ENCODE data around the gene SYT14. TPM values are rescaled to one million over a fixed set of nuclear protein-coding genes. Genes with fewer than 3 reads are reported as not detected.

The SYT14 gene
- total RNA-seq, 1 experiment from 2014 or later, result 12.0 TPM

GRCh38 chr1:210057593-210057992 is 119.6 kb downstream of the SYT14 start:
- ChIA-PET POLR2A (no interaction called here), CTCF (no interaction called here)
- DNase-seq (ENCODE audit: low spot score), result no peak
- no peaks in the 10 kb centered on the region for H3K9me3 Mint-ChIP-seq
- H3K27me3 Mint-ChIP-seq (ENCODE audit: low read depth), result no peaks in the 10 kb centered on the region
- no peaks in the 10 kb centered on the region for H3K36me3 Mint-ChIP-seq
- H3K4me3 Mint-ChIP-seq, result no peak overlapping the region
- no peaks in the 10 kb centered on the region for H3K4me1 Mint-ChIP-seq
- TF ChIP-seq NFE2L1 (CRISPR knock-in tag; IDR thresholded peaks at IDR 0.05) (no peak), ATF1 (CRISPR knock-in tag; IDR thresholded peaks at IDR 0.05) (no peak), ZNF121 (CRISPR knock-in tag; IDR thresholded peaks at IDR 0.05) (no peak)
- H3K27ac Mint-ChIP-seq, result no peak overlapping the region
- ATAC-seq, result no peak

- Mint-ChIP-seq H3K9me3 (peaks cover 9% of the 10 kb centered on the region), H3K4me3 (no peak overlapping the region), H3K4me1 (no peaks in the 10 kb centered on the region), H3K27me3 (ENCODE audit: low read depth) (no peaks in the 10 kb centered on the region), H3K27ac (no peak overlapping the region), H3K36me3 (peaks cover 8% of the 10 kb centered on the region)
- ATAC-seq, result no peak
- ChIA-PET CTCF (no interaction called here), POLR2A (no interaction called here)
- TF ChIP-seq PRRX2 (CRISPR knock-in tag; IDR thresholded peaks at IDR 0.05) (no peak), NR1H2 (CRISPR knock-in tag; IDR thresholded peaks at IDR 0.05) (no peak)
- no peak for DNase-seq (ENCODE audit: low spot score)
These were observed 124.0 kb downstream of the SYT14 start for GRCh38 chr1:210061992-210062391.

- no peaks in the 10 kb centered on the region for H3K27me3 Mint-ChIP-seq (ENCODE audit: low read depth)
- ChIA-PET POLR2A (interaction anchor here (0.7 kb wide), 2 partner anchors 161 to 395 kb away, joined by 4 to 9 read pairs; no protein-coding TSS in a partner anchor), CTCF (interaction anchor here (0.7 kb wide), 1 partner anchor 167 kb away, joined by 4 read pairs; no protein-coding TSS in a partner anchor)
- no peak for TF ChIP-seq IRF1 (CRISPR knock-in tag; IDR thresholded peaks at IDR 0.05)
- no peak for TF ChIP-seq NFE2L1 (CRISPR knock-in tag; IDR thresholded peaks at IDR 0.05)
- TF ChIP-seq ZNF232 (CRISPR knock-in tag; IDR thresholded peaks at IDR 0.05), result no peak
- no peak for TF ChIP-seq GRHL2 (CRISPR knock-in tag; IDR thresholded peaks at IDR 0.05; ENCODE audit: insufficient replicate concordance, severe bottlenecking)
- TF ChIP-seq TEAD1 (CRISPR knock-in tag; IDR thresholded peaks at IDR 0.05), result no peak
- no peak for TF ChIP-seq MLX (CRISPR knock-in tag; IDR thresholded peaks at IDR 0.05)
- TF ChIP-seq TCF7 (CRISPR knock-in tag; IDR thresholded peaks at IDR 0.05; ENCODE audit: low read depth), result no peak
- no peak for TF ChIP-seq ZNF281 (CRISPR knock-in tag; IDR thresholded peaks at IDR 0.05)
- no peak for TF ChIP-seq HMGA2 (CRISPR knock-in tag; IDR thresholded peaks at IDR 0.05)
- TF ChIP-seq SOX15 (CRISPR knock-in tag; IDR thresholded peaks at IDR 0.05), result no peak
- no peak for TF ChIP-seq ZNF416 (CRISPR knock-in tag; IDR thresholded peaks at IDR 0.05)
- no peak for TF ChIP-seq CREB1 (CRISPR knock-in tag; IDR thresholded peaks at IDR 0.05)
- no peak for TF ChIP-seq MXD4 (CRISPR knock-in tag; IDR thresholded peaks at IDR 0.05; ENCODE audit: borderline replicate concordance)
- no peak for TF ChIP-seq FOXK1 (CRISPR knock-in tag; IDR thresholded peaks at IDR 0.05)
- TF ChIP-seq ATF6 (CRISPR knock-in tag; IDR thresholded peaks at IDR 0.05), result no peak
- TF ChIP-seq ZNF138 (CRISPR knock-in tag; conservative IDR thresholded peaks at IDR 0.05), result no peak
- peaks cover 7% of the 10 kb centered on the region; the same call in 1 of the 2 replicates for H3K36me3 Mint-ChIP-seq
- peaks cover 5% of the 10 kb centered on the region; the same call in 1 of the 2 replicates for H3K9me3 Mint-ChIP-seq
- no peak overlapping the region for H3K4me3 Mint-ChIP-seq
- H3K4me1 Mint-ChIP-seq, result peaks cover 39% of the 10 kb centered on the region
- peak overlapping the region; percentile 29; the same call in 1 of the 2 replicates for H3K27ac Mint-ChIP-seq
- DNase-seq (ENCODE audit: low spot score), result no peak
- no peak for ATAC-seq
These were observed 132.5 kb downstream of the SYT14 start for GRCh38 chr1:210070531-210070930.

Data from WTC11 (cell line).